SH-SY5Y (cell line): Measurements from ENCODE around the gene NOD1.
A peak's percentile ranks its signal among the peaks of the same experiment; 100 is the strongest.

Source experiments
- GATA2 ChIP-seq: IDR thresholded peaks from 2 replicates; pipeline ENCODE4 v1.6.1; 2011; ENCODE audit warnings: mild to moderate bottlenecking, low read depth, low read length
- GATA3 ChIP-seq: IDR thresholded peaks from 2 replicates; pipeline ENCODE4 v1.6.1; 2011; ENCODE audit warnings: low read depth, mild to moderate bottlenecking, low read length, moderate library complexity

NOD1 gene

GRCh38 chr7:30476459-30477145 is 2.0 kb downstream of the NOD1 start:
- no peak for TF ChIP-seq GATA2
- TF ChIP-seq GATA3: no peak

GRCh38 chr7:30475580-30475979 is 3.0 kb downstream of the NOD1 start:
- no peak for TF ChIP-seq GATA2
- TF ChIP-seq GATA3: no peak

- no peak for TF ChIP-seq GATA3
- no peak for TF ChIP-seq GATA2
These were observed 3.7 kb downstream of the NOD1 start for GRCh38 chr7:30474893-30475292.

GRCh38 chr7:30474485-30474884 is 4.1 kb downstream of the NOD1 start:
- TF ChIP-seq GATA3 (no peak), GATA2 (no peak)

- TF ChIP-seq GATA2: no peak
- no peak for TF ChIP-seq GATA3
These were observed 4.7 kb downstream of the NOD1 start for GRCh38 chr7:30473903-30474302.

GRCh38 chr7:30472784-30473775 is 5.5 kb downstream of the NOD1 start:
- no peak for TF ChIP-seq GATA3
- TF ChIP-seq GATA2: peak; percentile 66

GRCh38 chr7:30472081-30472783 is 6.4 kb downstream of the NOD1 start:
- TF ChIP-seq GATA2: no peak; the same call in 1 of the 2 replicates
- no peak for TF ChIP-seq GATA3

- TF ChIP-seq GATA2 (no peak), GATA3 (no peak)
These were observed 7.4 kb downstream of the NOD1 start for GRCh38 chr7:30471205-30471604.

GRCh38 chr7:30470771-30471170 is 7.8 kb downstream of the NOD1 start:
- TF ChIP-seq GATA2 (no peak), GATA3 (no peak)

- no peak for TF ChIP-seq GATA2
- no peak for TF ChIP-seq GATA3
These were observed 8.3 kb downstream of the NOD1 start for GRCh38 chr7:30470163-30470770.

- TF ChIP-seq GATA2 (no peak), GATA3 (no peak)
These were observed 9.3 kb downstream of the NOD1 start for GRCh38 chr7:30469303-30469702.

GRCh38 chr7:30468791-30469190 is 9.8 kb downstream of the NOD1 start:
- TF ChIP-seq GATA2 (no peak), GATA3 (no peak)

GRCh38 chr7:30468041-30468440 is 10.5 kb downstream of the NOD1 start:
- TF ChIP-seq GATA2 (no peak), GATA3 (no peak)

GRCh38 chr7:30467271-30467670 is 11.3 kb downstream of the NOD1 start:
- TF ChIP-seq GATA2 (no peak), GATA3 (no peak)

- TF ChIP-seq GATA3 (no peak), GATA2 (no peak)
These were observed 12.3 kb downstream of the NOD1 start for GRCh38 chr7:30466266-30466665.
